ENCODE measurements around the gene SPTBN4. TPM values are rescaled to one million over a fixed set of nuclear protein-coding genes. Genes with fewer than 3 reads are reported as not detected.

SPTBN4 gene
- total RNA-seq, 1 experiment from 2014 or later = 0.63 TPM

DNA sequence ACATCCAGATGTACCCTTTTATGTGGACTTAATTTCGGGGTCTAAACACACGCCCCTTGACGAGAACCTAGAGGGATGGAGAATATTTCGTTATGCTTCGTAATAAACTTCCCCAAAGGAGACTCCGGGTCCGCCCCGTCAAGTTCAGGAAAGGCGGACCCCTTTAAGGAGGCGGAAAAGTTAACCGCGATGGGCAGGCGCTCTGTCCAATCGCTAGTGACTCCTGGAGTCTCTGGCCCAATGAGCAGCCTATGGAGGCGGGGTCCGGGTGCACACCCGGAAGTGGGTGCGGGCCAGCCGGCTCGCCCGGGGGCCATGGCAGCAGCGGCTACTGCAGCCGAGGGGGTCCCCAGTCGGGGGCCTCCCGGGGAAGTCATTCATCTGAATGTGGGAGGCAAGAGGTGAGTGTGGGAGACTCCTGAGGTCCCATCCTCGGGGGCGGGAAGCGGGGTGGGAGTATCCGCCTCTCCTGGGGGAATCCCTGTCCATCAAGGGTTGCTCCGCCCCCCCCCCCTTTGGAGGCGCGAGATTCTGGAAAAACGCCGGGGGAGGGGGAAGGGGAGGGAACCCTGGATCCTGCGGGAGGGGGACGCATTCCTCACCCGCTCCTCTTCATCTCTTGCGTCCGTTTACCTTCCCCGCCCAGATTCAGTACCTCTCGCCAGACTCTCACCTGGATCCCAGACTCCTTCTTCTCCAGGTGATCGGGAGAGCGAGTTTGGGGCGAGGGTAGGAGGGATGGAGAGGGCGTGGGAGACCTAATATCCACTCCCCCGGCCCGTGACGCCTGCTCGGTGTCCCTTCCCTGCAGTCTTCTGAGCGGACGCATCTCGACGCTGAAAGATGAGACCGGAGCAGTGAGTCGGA lies 110.0 kb downstream of the SPTBN4 start, which contains the start of gene SHKBP1:
SHKBP1 (plus strand) TSS at position 289 of the 867 bp plus-strand sequence; CDS start at position 316, 27 bp downstream.
- Mint-ChIP-seq H3K27ac (ENCODE audit: low read depth, unreplicated experiment) (peak within 1 kb of the TSS; percentile 49), H3K4me3 (ENCODE audit: unreplicated experiment) (peak within 1 kb of the TSS; percentile 83), H3K27me3 (ENCODE audit: insufficient read depth, unreplicated experiment) (no peaks in the 10 kb centered on the region), H3K36me3 (ENCODE audit: insufficient read depth, unreplicated experiment) (peaks cover 16% of the 10 kb centered on the region), H3K4me1 (ENCODE audit: insufficient read depth, unreplicated experiment) (peaks cover 11% of the 10 kb centered on the region), H3K9me3 (ENCODE audit: unreplicated experiment) (no peaks in the 10 kb centered on the region)
- no TSS peak for BruUV-seq (replicated peaks)
- peak; percentile 96 for DNase-seq (ENCODE audit: unreplicated experiment)
- ChIA-PET CTCF (interaction anchor here (0.6 to 1.4 kb wide), 3 partner anchors 46 to 58 kb away, joined by 3 to 4 read pairs (median 3); no protein-coding TSS in a partner anchor), POLR2A (no interaction called here)
- TF ChIP-seq, protein P1, sequence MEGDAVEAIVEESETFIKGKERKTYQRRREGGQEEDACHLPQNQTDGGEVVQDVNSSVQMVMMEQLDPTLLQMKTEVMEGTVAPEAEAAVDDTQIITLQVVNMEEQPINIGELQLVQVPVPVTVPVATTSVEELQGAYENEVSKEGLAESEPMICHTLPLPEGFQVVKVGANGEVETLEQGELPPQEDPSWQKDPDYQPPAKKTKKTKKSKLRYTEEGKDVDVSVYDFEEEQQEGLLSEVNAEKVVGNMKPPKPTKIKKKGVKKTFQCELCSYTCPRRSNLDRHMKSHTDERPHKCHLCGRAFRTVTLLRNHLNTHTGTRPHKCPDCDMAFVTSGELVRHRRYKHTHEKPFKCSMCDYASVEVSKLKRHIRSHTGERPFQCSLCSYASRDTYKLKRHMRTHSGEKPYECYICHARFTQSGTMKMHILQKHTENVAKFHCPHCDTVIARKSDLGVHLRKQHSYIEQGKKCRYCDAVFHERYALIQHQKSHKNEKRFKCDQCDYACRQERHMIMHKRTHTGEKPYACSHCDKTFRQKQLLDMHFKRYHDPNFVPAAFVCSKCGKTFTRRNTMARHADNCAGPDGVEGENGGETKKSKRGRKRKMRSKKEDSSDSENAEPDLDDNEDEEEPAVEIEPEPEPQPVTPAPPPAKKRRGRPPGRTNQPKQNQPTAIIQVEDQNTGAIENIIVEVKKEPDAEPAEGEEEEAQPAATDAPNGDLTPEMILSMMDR (IDR thresholded peaks at IDR 0.05; ENCODE audit: unreplicated experiment) = no peak
- intact Hi-C loops (cut with micrococcal nuclease) = no loop called here

DNA sequence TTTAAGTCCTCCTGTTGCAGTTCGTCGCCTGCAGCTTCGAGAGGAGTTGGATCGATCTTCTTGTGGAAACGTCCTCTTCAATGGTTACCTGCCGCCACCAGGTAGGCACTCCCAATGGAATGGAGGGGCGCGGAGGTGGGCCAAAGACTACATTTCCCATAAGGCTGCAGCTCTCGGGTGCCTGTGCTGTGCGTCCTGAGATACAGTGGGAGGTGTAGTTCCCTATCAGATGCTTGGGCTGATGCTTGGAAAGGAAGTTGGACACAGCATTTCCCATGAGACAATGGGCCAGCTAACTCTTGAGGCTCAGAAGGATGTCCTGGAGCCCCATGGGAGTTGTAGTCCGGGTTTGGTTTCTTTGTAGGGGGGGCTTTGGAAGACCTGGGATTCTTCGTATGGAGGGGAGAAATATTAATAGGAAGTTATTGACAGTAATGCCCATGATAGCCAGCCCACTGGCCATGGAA lies 111.7 kb downstream of the SPTBN4 start:
- Mint-ChIP-seq H3K27me3 (ENCODE audit: insufficient read depth, unreplicated experiment) (no peaks in the 10 kb centered on the region), H3K4me3 (ENCODE audit: unreplicated experiment) (peak overlapping the region; percentile 83), H3K9me3 (ENCODE audit: unreplicated experiment) (no peaks in the 10 kb centered on the region), H3K4me1 (ENCODE audit: insufficient read depth, unreplicated experiment) (peaks cover 11% of the 10 kb centered on the region), H3K27ac (ENCODE audit: low read depth, unreplicated experiment) (no peak overlapping the region), H3K36me3 (ENCODE audit: insufficient read depth, unreplicated experiment) (peaks cover 22% of the 10 kb centered on the region)
- intact Hi-C loops (cut with micrococcal nuclease) = no loop called here
- ChIA-PET CTCF (interaction anchor here (1.0 to 1.4 kb wide), 3 partner anchors 7 to 115 kb away, joined by 3 to 4 read pairs (median 4); no protein-coding TSS in a partner anchor), POLR2A (interaction anchor here (0.6 to 1.3 kb wide), 2 partner anchors 8 to 984 kb away, joined by 4 read pairs; no protein-coding TSS in a partner anchor)
- DNase-seq (ENCODE audit: unreplicated experiment) = no peak
- no TSS peak for BruUV-seq (replicated peaks)
- TF ChIP-seq, protein P1 (IDR thresholded peaks at IDR 0.05; ENCODE audit: unreplicated experiment) = no peak

DNA sequence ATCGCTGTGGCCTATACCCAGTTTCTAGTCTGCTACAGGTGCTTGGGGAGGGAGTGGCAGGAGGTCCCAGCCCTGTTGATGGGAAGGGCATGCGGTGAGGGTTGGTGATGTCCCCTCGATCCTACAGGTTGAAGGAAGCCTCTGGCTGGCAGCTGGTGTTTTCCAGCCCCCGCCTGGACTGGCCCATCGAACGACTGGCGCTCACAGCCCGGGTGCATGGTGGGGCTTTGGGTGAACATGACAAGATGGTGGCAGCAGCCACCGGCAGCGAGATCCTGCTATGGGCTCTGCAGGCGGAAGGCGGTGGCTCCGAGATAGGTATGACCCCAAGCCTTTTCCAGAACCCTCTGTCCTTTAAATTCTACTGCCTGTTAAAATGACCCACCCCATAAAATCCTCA lies 113.8 kb downstream of the SPTBN4 start:
- intact Hi-C loops (cut with micrococcal nuclease) = no loop called here
- no peaks in the 10 kb centered on the region for H3K27me3 Mint-ChIP-seq (ENCODE audit: insufficient read depth, unreplicated experiment)
- H3K4me3 Mint-ChIP-seq (ENCODE audit: unreplicated experiment) = no peak overlapping the region
- TF ChIP-seq, protein P1 (IDR thresholded peaks at IDR 0.05; ENCODE audit: unreplicated experiment) = no peak
- H3K9me3 Mint-ChIP-seq (ENCODE audit: unreplicated experiment) = no peaks in the 10 kb centered on the region
- CTCF ChIA-PET = interaction anchor here (0.6 kb wide), 2 partner anchors 93 to 1029 kb away, joined by 3 read pairs; no protein-coding TSS in a partner anchor
- POLR2A ChIA-PET = no interaction called here
- H3K27ac Mint-ChIP-seq (ENCODE audit: low read depth, unreplicated experiment) = no peak overlapping the region
- no peak for DNase-seq (ENCODE audit: unreplicated experiment)
- peaks cover 13% of the 10 kb centered on the region for H3K4me1 Mint-ChIP-seq (ENCODE audit: insufficient read depth, unreplicated experiment)
- H3K36me3 Mint-ChIP-seq (ENCODE audit: insufficient read depth, unreplicated experiment) = peaks cover 22% of the 10 kb centered on the region
- no TSS peak for BruUV-seq (replicated peaks)

DNA sequence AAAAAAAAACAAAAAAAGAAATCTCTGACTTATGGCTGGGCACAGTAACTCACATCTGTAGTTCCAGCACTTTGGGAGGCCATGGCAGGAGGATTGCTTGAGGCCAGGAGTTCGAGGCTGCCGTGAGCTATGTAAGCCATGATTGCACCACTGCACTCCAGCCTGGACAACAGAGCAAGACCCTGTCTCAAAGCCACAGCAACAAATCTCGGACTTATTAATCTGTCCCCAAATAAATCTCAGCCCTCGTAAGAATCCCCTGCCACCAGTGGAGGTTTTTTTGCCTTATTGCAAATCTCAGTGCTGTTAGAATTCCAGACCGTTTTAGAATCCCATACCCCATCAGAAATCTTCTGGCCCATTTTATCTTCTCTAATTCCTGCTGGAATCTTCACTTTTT lies 114.7 kb downstream of the SPTBN4 start:
- Mint-ChIP-seq H3K4me1 (ENCODE audit: insufficient read depth, unreplicated experiment) (peaks cover 21% of the 10 kb centered on the region), H3K27ac (ENCODE audit: low read depth, unreplicated experiment) (no peak overlapping the region), H3K27me3 (ENCODE audit: insufficient read depth, unreplicated experiment) (no peaks in the 10 kb centered on the region), H3K9me3 (ENCODE audit: unreplicated experiment) (no peaks in the 10 kb centered on the region), H3K4me3 (ENCODE audit: unreplicated experiment) (no peak overlapping the region), H3K36me3 (ENCODE audit: insufficient read depth, unreplicated experiment) (peaks cover 22% of the 10 kb centered on the region)
- BruUV-seq (replicated peaks) = no TSS peak
- ChIA-PET POLR2A (interaction anchor here (0.6 to 1.3 kb wide), 2 partner anchors 11 to 204 kb away, joined by 3 to 5 read pairs; no protein-coding TSS in a partner anchor), CTCF (no interaction called here)
- intact Hi-C loops (cut with micrococcal nuclease) = no loop called here
- no peak for DNase-seq (ENCODE audit: unreplicated experiment)
- TF ChIP-seq, protein P1 (IDR thresholded peaks at IDR 0.05; ENCODE audit: unreplicated experiment) = no peak
